ENCODE results near the gene AKAP13.

AKAP13 gene

GRCh38 chr15:85632014-85632413, 251.6 kb downstream of the AKAP13 start:
- H3K36me3 ChIP-seq (ENCODE audit: control insufficient read depth in 2 of 2, insufficient read depth in 1 of 2, low read length in 2 of 2) = peaks cover 0 to 3% of the 10 kb centered on the region in 2 experiments; a peak in 1 of 3 replicates
- ChIA-PET CTCF (no interaction called here), POLR2A (no interaction called here)
- H3K4me1 ChIP-seq (ENCODE audit: control insufficient read depth, insufficient read depth, low read length) = no peaks in the 10 kb centered on the region
- no peak overlapping the region for H3K4me3 ChIP-seq (ENCODE audit: low read depth, low read length)
- no peaks in the 10 kb centered on the region; the same call in 1 of the 2 replicates for H3K9me3 ChIP-seq (ENCODE audit: control insufficient read depth, insufficient read depth, low read depth, low read length)
- TF ChIP-seq ZNF449 (tag by site-specific recombination; IDR thresholded peaks at IDR 0.05) (no peak), ZNF776 (tag by site-specific recombination; IDR thresholded peaks at IDR 0.05; ENCODE audit: borderline replicate concordance) (no peak), ZFP41 (tag by site-specific recombination; IDR thresholded peaks at IDR 0.05; ENCODE audit: borderline replicate concordance) (no peak), ZNF214 (tag by site-specific recombination; IDR thresholded peaks at IDR 0.05; ENCODE audit: borderline replicate concordance) (no peak), CTCF (tag by site-specific recombination; IDR thresholded peaks at IDR 0.05) (no peak), ZBTB20 (tag by site-specific recombination; IDR thresholded peaks at IDR 0.05) (no peak)
- no peak overlapping the region for H3K27ac ChIP-seq (ENCODE audit: extremely low read depth, low read depth, low read length)

- POLR2A ChIA-PET = no interaction called here
- CTCF ChIA-PET = interaction anchor here (1.1 kb wide), 1 partner anchor 294 kb away, joined by 3 read pairs; no protein-coding TSS in a partner anchor
- H3K4me1 ChIP-seq (ENCODE audit: control insufficient read depth, insufficient read depth, low read length) = no peaks in the 10 kb centered on the region
- no peak overlapping the region for H3K27ac ChIP-seq (ENCODE audit: extremely low read depth, low read depth, low read length)
- H3K4me3 ChIP-seq (ENCODE audit: low read depth, low read length) = no peak overlapping the region
- no peak for TF ChIP-seq ZNF585B (tag by site-specific recombination; IDR thresholded peaks at IDR 0.05)
- no peak for TF ChIP-seq ZBTB26 (tag by site-specific recombination; optimal IDR thresholded peaks at IDR 0.05)
- no peak for TF ChIP-seq ZNF571 (tag by site-specific recombination; IDR thresholded peaks at IDR 0.05)
- H3K36me3 ChIP-seq (ENCODE audit: control insufficient read depth in 2 of 2, insufficient read depth in 1 of 2, low read length in 2 of 2) = peaks cover 0 to 7% of the 10 kb centered on the region in 2 experiments; a peak in 1 of 3 replicates
- H3K9me3 ChIP-seq (ENCODE audit: control insufficient read depth, insufficient read depth, low read depth, low read length) = no peaks in the 10 kb centered on the region; the same call in 1 of the 2 replicates
Measured at GRCh38 chr15:85633859-85634258, 253.5 kb downstream of the AKAP13 start.

GRCh38 chr15:85636351-85636750, 255.9 kb downstream of the AKAP13 start:
- no peak overlapping the region for H3K27ac ChIP-seq (ENCODE audit: extremely low read depth, low read depth, low read length)
- POLR2A ChIA-PET = no interaction called here

GRCh38 chr15:85639752-85640381, 259.5 kb downstream of the AKAP13 start:
- Histone ChIP-seq H3K36me3 (ENCODE audit: control insufficient read depth in 2 of 2, insufficient read depth in 1 of 2, low read length in 2 of 2) (peaks cover 7 to 8% of the 10 kb centered on the region in 2 experiments; a peak in 2 of 3 replicates), H3K9me3 (ENCODE audit: control insufficient read depth, insufficient read depth, low read depth, low read length) (no peaks in the 10 kb centered on the region; the same call in 1 of the 2 replicates), H3K4me1 (ENCODE audit: control insufficient read depth, insufficient read depth, low read length) (no peaks in the 10 kb centered on the region; the same call in 1 of the 2 replicates), H3K4me3 (ENCODE audit: low read depth, low read length) (no peak overlapping the region), H3K27ac (ENCODE audit: extremely low read depth, low read depth, low read length) (no peak overlapping the region)
- CTCF ChIA-PET = interaction anchor here (1.1 kb wide), 1 partner anchor 23 kb away, joined by 4 read pairs; no protein-coding TSS in a partner anchor
- no peak for TF ChIP-seq CTCF (tag by site-specific recombination; IDR thresholded peaks at IDR 0.05)
- 0 out of 2 replicates have a peak, but pooled peaks have one; percentile 23 for TF ChIP-seq ZBTB20 (tag by site-specific recombination; IDR thresholded peaks at IDR 0.05)
- TF ChIP-seq ZSCAN30 (tag by site-specific recombination; IDR thresholded peaks at IDR 0.05) = no peak
- peak; percentile 20; the same call in 1 of the 2 replicates for TF ChIP-seq ZNF600 (tag by site-specific recombination; IDR thresholded peaks at IDR 0.05)
- no peak for TF ChIP-seq SP7 (tag by site-specific recombination; IDR thresholded peaks at IDR 0.05)
- POLR2A ChIA-PET = no interaction called here

More at GRCh38 chr15:85636351-85636750, 255.9 kb downstream of the AKAP13 start:
- no peaks in the 10 kb centered on the region; the same call in 1 of the 2 replicates for H3K4me1 ChIP-seq (ENCODE audit: control insufficient read depth, insufficient read depth, low read length)
- TF ChIP-seq ZNF2 (tag by site-specific recombination; IDR thresholded peaks at IDR 0.05) (no peak), ZBTB17 (tag by site-specific recombination; IDR thresholded peaks at IDR 0.05) (no peak), ZBTB21 (tag by site-specific recombination; IDR thresholded peaks at IDR 0.05) (no peak), ZNF324 (tag by site-specific recombination; IDR thresholded peaks at IDR 0.05) (no peak), YY2 (tag by site-specific recombination; IDR thresholded peaks at IDR 0.05) (no peak), ZNF366 (tag by site-specific recombination; conservative IDR thresholded peaks at IDR 0.05) (no peak), ZNF112 (tag by site-specific recombination; IDR thresholded peaks at IDR 0.05) (no peak), ZNF146 (tag by site-specific recombination; IDR thresholded peaks at IDR 0.05) (no peak), YY1 (tag by site-specific recombination; IDR thresholded peaks at IDR 0.05) (no peak)
- CTCF ChIA-PET = no interaction called here
- H3K36me3 ChIP-seq (ENCODE audit: control insufficient read depth in 2 of 2, insufficient read depth in 1 of 2, low read length in 2 of 2) = peaks cover 4 to 7% of the 10 kb centered on the region in 2 experiments; a peak in 2 of 3 replicates
- no peaks in the 10 kb centered on the region; the same call in 1 of the 2 replicates for H3K9me3 ChIP-seq (ENCODE audit: control insufficient read depth, insufficient read depth, low read depth, low read length)
- H3K4me3 ChIP-seq (ENCODE audit: low read depth, low read length) = no peak overlapping the region

Data from HEK293 (cell line).